ENCODE data around the gene RAB40C. TPM values are rescaled to one million over a fixed set of nuclear protein-coding genes. Genes with fewer than 3 reads are reported as not detected.

Gene RAB40C
- total and polyA plus RNA-seq, 8 donors: 17.6 to 101 (median 25.6) TPM

DNA sequence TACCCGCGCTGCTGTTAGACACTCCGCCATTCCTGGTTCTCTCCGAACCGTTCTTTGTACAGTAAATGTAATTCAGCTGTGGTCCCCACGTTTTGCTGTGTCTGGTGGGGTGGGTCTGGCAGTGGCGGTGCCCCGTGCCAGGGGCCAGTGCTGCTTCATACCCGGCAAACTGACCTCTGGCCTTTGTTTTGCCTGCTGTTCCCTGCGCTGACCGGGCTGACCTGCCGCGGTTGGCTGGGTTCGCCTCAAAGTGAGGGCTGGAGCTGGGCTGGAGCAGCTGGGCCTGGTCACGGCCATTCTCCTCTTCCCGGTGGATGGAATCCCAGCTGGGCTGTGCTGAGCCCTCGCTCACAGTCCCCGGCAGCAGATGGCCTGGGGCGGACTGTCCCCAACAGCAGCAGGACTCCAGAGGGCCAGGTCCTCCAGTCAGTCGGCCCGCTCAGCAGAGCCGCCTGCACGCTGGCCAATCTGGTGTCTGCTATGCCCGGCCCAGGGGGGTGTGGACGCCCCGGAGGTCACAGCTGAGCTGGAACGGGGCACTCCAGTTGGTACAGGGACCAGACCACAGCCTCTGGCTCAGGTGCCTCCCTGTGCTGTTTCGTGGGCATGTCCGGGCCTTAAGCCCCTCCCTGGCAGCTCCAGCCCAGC is 39.4 kb downstream of the RAB40C start:
- no peaks in the 10 kb centered on the region for H3K9me3 ChIP-seq
- no peak overlapping the region for H3K4me3 ChIP-seq
- H3K4me1 ChIP-seq: peaks cover 23 to 37% (median 31%) of the 10 kb centered on the region in 4 donors
- peak in 1 of 2 donors; percentile 66 for DNase-seq
- intact Hi-C loops (cut with DNase I; ENCODE audit: low total_unique reads): no loop called here
- peaks cover 0 to 13% (median 0%) of the 10 kb centered on the region in 3 donors for H3K27me3 ChIP-seq
- WGBS, 5 donors: 56 to 78% (median 62%) methylated on average over 22 to 29 of the region's 29 CpGs
- peaks cover 24 to 63% (median 61%) of the 10 kb centered on the region in 4 donors for H3K36me3 ChIP-seq
- TF ChIP-seq CTCF (IDR thresholded peaks at IDR 0.05) (no peak), POLR2A (IDR thresholded peaks at IDR 0.05) (no peak), EP300 (IDR thresholded peaks at IDR 0.05) (no peak), POLR2AphosphoS5 (IDR thresholded peaks at IDR 0.05) (no peak)
- peak overlapping the region in 2 of 5 donors; percentile 1 to 14 for H3K27ac ChIP-seq

DNA sequence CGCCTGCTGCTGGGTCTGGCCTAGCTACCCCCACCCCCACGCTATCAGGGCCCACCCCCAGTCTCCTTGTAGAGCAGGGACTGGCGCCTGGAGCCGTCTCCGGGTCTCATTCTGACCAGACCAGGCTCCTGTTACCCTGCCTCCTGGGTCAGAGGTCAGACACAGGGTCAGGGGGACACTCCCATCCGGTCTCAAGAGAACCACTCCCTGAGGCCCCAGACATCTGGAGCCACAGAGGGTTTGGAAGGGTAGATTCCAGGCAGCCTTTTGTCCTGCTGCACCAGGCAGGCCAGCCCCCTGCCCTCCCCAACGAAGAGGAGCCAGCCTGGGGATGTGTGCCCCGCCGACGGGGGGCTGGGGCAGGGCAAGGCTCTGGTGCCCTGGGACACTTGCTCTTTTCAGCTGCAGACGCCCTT is 40.0 kb downstream of the RAB40C start:
- TF ChIP-seq CTCF (IDR thresholded peaks at IDR 0.05) (no peak), POLR2A (IDR thresholded peaks at IDR 0.05) (no peak), POLR2AphosphoS5 (IDR thresholded peaks at IDR 0.05) (no peak), EP300 (IDR thresholded peaks at IDR 0.05) (no peak)
- Histone ChIP-seq H3K27ac (peak overlapping the region in 2 of 5 donors; percentile 1 to 14), H3K36me3 (peaks cover 24 to 67% (median 64%) of the 10 kb centered on the region in 4 donors), H3K4me3 (no peak overlapping the region), H3K27me3 (peaks cover 0 to 13% (median 0%) of the 10 kb centered on the region in 3 donors), H3K9me3 (no peaks in the 10 kb centered on the region), H3K4me1 (peaks cover 23 to 40% (median 36%) of the 10 kb centered on the region in 4 donors)
- DNase-seq: no peak
- intact Hi-C loops (cut with DNase I; ENCODE audit: low total_unique reads): no loop called here
- 40 to 49% (median 45%) methylated on average over 5 to 11 of the region's 11 CpGs for WGBS, 5 donors

DNA sequence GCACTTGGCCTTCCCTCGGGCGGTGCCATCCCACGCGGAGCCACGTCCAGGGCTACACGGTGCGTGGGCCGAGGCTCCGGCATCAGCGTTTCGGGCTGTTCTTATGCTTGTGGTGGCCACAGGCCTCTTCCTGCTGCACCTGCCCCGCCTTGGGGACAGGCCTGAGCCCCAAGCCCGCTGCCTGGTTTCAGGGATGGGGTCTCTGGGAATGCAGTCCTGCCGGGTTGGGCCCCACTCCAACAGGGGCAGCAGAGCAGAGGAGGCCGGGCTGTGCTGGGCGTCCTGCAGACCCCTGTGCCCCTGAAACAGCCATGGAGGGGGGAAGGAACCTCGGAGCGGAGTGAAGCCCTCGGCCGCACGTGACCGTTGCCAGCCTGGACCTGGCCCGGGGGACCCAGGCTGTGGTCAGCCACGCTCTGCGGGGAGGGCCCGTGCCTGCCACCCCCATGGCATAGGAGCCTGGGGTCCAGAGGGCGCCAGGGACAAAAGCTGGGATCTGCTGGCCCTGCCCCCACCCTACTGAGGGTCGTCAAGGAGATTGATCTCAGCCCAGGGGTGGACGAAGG is 40.5 kb downstream of the RAB40C start:
- no peaks in the 10 kb centered on the region for H3K9me3 ChIP-seq
- peaks cover 28 to 45% (median 41%) of the 10 kb centered on the region in 4 donors for H3K4me1 ChIP-seq
- 39 to 54% (median 47%) methylated on average over 22 to 29 of the region's 29 CpGs for WGBS, 5 donors
- peaks cover 0 to 13% (median 0%) of the 10 kb centered on the region in 3 donors for H3K27me3 ChIP-seq
- peaks cover 23 to 64% (median 61%) of the 10 kb centered on the region in 4 donors for H3K36me3 ChIP-seq
- no peak overlapping the region for H3K4me3 ChIP-seq
- DNase-seq: no peak
- intact Hi-C loops (cut with DNase I; ENCODE audit: low total_unique reads): no loop called here
- peak overlapping the region in 2 of 5 donors; percentile 1 to 14 for H3K27ac ChIP-seq
- no peak for TF ChIP-seq POLR2A (IDR thresholded peaks at IDR 0.05)
- no peak for TF ChIP-seq CTCF (IDR thresholded peaks at IDR 0.05)
- TF ChIP-seq EP300 (IDR thresholded peaks at IDR 0.05): no peak
- no peak for TF ChIP-seq POLR2AphosphoS5 (IDR thresholded peaks at IDR 0.05)

DNA sequence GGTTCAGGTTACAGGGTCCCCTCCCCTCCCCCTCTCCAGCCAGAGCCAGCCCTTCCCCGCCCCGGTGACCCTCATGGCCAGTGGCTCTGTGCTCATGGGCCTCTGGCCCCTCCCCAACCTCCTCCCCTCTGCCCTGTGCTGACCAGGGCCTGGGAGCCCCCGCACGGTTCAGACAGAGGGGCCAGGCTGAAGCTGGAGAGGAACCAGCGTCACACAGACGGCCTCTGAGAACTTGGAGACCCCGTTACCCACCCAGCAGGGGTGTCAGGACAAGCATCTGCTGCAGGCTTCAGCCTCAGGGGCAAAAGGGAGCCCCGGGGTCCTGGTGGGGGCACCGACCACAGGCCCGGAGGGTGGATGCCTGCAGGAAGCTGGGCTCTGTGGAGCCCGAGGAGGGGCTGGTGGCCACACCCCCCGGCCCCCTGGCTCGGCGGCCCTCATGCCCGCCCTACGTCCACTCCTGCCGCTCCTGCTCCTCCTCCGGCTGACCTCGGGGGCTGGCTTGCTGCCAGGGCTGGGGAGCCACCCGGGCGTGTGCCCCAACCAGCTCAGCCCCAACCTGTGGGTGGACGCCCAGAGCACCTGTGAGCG is 41.0 kb downstream of the RAB40C start, which contains the start of gene WFIKKN1:
TSS of gene WFIKKN1 (plus strand) at position 171 of the 591 bp plus-strand sequence. CDS start at position 440, 269 bp downstream.
- Histone ChIP-seq H3K4me1 (peaks cover 32 to 51% (median 47%) of the 10 kb centered on the region in 4 donors), H3K4me3 (no peak within 1 kb of the TSS), H3K27me3 (peaks cover 0 to 13% (median 0%) of the 10 kb centered on the region in 3 donors), H3K27ac (peak within 1 kb of the TSS in 2 of 5 donors; percentile 1 to 14), H3K9me3 (no peaks in the 10 kb centered on the region), H3K36me3 (peaks cover 17 to 59% (median 55%) of the 10 kb centered on the region in 4 donors)
- TF ChIP-seq POLR2AphosphoS5 (IDR thresholded peaks at IDR 0.05) (no peak), CTCF (IDR thresholded peaks at IDR 0.05) (no peak), EP300 (IDR thresholded peaks at IDR 0.05) (no peak)
- WGBS, 5 donors: 2 to 9% (median 4%) methylated on average over 7 to 23 of the region's 23 CpGs
- DNase-seq: peak; percentile 71 to 85
- intact Hi-C loops (cut with DNase I; ENCODE audit: low total_unique reads): no loop called here
